Measurements from ENCODE around the gene PTER. TPM values are rescaled to one million over a fixed set of nuclear protein-coding genes. Genes with fewer than 3 reads are reported as not detected.

The PTER gene
- total RNA-seq, 1 donor from 2014 or later: 14.0 TPM

DNA sequence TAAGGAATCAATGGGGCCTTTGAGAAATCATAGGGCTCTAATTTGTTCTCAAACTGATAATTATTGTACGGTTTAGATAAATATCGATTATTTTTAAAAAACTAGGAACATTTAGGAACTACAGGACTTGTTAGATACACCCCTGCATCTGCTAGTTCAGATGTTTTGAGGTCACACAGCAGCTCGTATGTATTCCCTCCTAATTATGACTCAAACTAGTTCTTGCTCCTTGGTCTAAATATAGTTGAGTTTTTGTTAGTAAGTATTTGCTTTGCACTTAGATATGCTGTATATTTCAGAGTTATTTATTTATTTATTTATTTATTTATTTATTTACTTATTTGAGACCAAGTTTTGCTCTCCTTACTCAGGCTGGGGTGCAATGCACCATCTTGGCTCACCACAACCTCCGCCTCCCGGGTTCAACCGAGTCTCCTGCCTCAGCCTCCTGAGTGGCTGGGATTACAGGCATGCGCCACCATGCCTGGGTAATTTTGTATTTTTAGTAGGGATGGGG, 22.7 kb downstream of the PTER start:
- intact Hi-C loops (cut with DNase I): no loop called here
- ATAC-seq: no peak
- no peak for DNase-seq (ENCODE audit: low spot score)

DNA sequence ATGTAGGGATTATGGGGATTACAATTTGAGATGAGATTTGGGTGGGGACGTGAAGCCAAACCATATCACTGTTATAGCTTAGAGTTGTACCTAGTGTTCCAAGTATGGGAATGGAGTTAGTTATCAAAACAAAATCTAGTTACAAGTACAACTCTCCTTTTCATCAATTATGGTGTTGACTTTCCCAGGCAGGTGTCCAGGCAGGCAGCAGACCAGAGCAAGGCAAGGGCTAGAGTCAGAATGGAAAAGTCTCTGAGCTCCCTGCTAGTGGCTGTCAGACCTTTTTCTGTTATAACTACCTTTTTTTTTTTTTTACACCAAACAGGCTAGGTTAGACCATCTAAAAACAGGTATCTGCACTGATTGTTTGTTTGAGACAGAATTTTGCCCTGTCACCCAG, 29.2 kb downstream of the PTER start:
- no peak for ATAC-seq
- intact Hi-C loops (cut with DNase I): no loop called here

DNA sequence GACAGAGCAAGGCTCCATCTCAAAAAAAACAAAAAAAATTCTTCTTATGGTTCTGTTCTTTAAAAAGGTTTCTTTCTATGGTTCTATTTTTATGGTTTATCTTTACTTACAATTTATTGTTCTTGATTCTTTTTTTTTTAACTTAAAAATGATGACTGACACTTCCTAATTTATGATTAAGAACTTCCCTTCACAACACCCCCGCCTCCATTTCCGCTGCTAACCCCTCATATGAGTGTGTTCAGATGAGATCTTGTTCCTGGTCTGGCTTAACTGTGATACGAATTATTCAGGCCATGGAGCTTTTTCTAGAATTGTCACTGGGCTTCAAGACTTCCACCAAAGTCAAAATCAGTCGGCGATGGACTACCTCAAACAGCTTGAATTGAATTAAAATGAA, 33.9 kb downstream of the PTER start:
- intact Hi-C loops (cut with DNase I): no loop called here
- no peak for ATAC-seq

More for the DNA sequence above, 29.2 kb downstream of the PTER start:
- DNase-seq (ENCODE audit: low spot score): no peak

DNA sequence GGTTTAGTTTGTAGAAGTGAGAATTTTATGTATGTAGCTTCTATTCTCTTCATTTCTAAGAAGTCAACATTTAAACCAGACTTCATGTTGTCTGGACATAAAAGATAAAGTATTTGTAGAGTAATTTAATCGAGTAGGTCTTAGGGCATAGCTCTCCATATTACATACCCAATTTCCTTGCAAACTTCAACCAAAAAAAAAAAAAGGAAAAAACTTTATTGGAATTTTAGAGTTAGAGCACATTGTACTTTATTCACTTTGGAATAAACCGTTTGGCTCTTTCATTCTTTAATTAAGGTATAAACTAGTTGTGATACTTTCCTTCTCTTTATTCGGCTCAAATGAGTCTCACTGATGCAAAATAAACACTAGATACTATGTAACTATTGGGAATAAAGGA, 36.0 kb downstream of the PTER start:
- intact Hi-C loops (cut with DNase I): no loop called here
- ATAC-seq (no peak), DNase-seq (ENCODE audit: low spot score) (no peak)

More for the DNA sequence above, 33.9 kb downstream of the PTER start:
- DNase-seq (ENCODE audit: low spot score): no peak

DNA sequence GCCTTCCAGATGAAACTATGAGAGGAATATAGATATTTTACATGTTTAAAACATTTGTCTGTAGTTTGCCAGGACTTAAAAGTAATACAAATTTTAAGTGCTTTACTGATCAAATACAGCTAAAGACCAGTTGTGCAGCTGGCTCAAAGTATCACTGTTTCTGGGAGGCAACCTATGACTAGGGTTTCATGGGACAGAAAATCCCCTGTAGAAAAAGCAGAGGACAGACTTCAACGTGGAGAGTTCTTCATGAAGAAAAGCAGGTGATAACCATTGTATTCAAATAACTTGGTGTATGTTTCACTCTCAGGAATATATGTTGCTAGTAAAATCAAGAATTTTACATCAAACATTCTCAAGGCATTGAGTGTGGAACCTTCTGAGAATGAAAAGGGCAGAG, 40.9 kb downstream of the PTER start:
- intact Hi-C loops (cut with DNase I): no loop called here
- no peak for DNase-seq (ENCODE audit: low spot score)
- ATAC-seq: no peak

DNA sequence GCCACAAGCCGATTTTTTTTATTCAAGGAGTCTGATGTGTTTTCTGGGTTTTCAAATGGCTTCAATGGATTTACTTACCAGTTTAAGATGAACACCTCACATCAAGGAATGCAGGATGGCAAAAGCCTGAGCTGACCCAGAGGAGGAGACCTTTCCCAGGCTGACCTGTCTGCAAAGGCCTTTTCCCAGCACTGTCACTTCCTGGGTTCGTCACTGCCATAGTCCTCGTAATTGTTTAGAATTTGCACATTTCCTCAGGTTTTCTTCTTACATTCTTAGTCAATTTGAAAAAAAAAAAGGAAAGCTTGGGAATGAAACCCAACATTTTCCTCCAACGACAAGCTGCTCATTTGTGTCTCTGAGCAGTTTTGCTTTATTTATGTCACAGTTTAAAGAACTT, 42.0 kb downstream of the PTER start:
- DNase-seq (ENCODE audit: low spot score) (no peak), ATAC-seq (no peak)
- intact Hi-C loops (cut with DNase I): no loop called here

DNA sequence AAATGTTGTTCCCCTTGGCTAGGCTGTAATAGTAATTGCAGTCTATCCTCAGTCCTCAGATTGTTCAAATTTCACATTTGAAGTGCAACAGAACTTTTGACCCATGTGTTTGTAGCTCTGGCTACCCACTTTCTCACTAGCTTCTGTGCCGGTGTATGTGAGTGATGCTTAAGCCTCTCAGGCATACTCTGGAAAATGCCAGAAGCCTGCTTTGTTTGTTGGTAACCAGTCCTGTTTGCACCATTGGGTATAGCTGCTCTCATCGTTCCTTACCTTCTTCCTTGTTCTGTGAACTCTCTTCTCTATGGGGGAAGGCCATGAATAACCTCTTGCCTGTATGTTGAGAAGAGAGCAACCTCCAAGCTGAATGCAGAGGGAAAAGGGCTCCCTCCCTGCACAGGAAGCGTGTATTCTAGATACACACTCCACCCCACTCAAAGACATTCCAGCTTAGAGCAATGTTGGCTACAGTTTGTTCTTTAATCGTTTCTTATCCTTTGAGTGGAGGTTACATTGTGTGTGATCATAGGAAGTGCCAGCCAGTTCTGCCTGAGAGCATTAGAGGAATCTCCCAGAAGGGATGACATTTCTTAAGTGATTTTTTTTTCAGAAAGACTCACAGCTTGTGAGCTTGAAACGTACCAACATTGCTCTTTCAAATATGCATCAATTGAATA, 44.4 kb downstream of the PTER start:
- DNase-seq (ENCODE audit: low spot score): no peak
- ATAC-seq: no peak
- intact Hi-C loops (cut with DNase I): no loop called here

DNA sequence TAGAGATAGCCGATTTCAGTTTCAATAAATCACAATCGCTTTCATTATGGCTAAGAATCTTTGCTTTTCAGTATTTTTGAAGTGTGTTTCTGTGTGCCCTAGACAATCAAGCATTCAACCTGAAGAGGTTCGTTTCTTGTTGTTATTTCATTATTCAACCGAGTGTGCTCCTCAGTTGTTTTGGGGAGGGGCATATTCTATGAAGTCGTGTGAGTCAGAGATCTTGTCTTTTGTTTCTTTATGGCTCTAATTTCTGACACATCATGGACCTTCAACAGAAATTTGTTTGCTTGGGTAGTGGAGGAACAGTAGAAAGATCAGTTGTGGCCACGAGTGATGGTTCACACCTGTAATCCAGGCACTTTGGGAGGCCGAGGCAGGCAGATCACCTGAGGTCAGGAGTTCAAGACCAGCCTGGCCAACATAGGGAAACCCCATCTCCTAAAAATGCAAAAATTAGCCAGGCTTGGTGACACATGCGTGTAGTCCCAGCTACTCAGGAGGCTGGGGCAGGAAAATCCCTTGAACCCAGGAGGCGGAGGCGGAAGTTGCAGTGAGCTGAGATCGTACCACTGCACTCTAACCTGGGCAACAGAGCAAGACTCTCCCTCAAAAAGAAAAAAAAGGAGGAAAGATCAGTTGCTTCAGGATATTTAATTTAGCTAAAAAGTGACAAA, 46.6 kb downstream of the PTER start:
- intact Hi-C loops (cut with DNase I): no loop called here

DNA sequence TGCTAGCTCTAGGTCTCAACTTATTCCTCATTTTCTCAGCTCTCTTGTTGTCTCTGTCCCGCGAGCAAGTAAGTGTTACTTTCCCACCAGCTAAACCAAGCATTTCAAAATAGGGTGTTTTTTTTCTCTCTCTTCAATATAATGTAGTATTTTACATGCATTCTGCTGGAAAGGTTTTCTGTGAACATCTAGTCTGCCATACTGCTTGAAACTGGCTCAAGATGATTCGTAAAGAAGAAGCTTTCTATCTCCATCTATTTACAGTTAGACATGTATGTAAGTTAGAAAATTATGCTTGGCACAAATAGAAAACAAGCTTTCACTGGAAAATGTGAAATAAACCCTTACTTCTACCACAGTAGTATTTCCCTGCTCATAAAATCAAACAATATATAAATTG, 53.7 kb downstream of the PTER start:
- DNase-seq (ENCODE audit: low spot score) (no peak), ATAC-seq (no peak)
- intact Hi-C loops (cut with DNase I): no loop called here

More for the DNA sequence above, 46.6 kb downstream of the PTER start:
- DNase-seq (ENCODE audit: low spot score): no peak
- no peak for ATAC-seq

DNA sequence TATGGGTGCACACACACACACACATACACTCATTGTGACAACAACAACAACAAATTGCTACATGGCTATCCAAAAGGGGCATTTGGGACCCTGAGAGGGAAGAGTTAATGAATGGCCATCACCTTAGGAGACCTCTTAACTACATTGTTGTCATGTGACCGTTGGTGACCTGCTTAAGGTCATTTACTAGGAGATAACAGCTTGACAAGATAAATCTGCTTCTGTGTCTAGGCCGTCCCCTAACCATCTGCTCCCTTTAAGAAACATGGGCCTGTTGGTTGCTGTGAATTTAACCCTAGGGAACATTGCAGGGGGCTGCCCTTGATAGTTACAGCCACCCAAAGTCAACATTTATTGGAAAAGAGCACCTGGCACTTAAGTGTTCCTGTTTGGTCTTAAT, 55.1 kb downstream of the PTER start:
- ATAC-seq: no peak
- intact Hi-C loops (cut with DNase I): no loop called here
- DNase-seq (ENCODE audit: low spot score): no peak

DNA sequence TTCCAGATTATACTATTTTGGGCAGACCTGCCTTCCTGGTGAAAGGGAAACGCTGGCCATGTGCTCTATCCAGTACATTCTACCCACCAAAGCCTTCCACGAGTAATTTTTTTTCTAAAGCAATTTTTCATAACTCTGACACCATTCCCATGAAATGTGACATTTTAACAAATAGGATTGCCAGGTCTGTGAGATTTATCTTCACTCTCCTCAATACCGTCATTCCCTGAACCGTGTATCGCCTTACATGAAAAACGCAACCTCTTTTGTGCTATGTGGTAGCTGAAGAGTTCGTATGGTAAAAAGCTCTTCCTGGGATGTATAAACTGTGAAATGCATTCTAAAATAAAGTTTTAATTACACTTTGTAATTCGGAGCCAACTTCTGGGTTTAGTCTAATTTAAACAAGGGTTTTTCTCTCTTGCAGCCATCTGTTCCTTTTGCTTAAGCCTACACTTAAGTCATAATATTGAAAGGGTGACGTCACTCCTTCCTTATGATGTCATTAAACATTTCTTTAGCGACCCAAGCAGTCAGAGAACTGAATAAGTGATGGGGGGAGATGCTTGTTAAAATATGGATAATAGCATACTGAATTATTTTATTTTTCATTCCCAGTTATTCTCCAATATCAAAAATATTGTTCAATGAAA, 57.2 kb downstream of the PTER start:
- DNase-seq (ENCODE audit: low spot score) (no peak), ATAC-seq (no peak)
- intact Hi-C loops (cut with DNase I): no loop called here

DNA sequence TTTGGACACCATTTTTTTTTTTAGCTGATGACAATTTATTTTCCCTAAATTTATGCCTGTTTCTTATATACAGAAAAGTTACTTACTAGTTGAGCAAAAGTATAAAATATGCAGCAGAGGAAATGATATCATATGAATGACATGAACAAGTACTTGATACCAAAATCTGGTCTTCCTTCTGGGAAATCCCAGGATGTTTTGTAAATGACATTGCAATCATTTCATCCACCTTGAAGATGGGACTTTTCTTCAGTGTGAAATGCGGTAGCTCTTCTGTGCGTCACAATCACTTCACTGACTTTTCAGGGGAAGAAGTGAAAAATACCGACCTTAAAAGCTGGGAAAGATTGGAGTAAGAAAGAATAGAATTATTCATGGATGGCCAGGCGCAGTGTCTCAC, 61.1 kb downstream of the PTER start:
- no peak for DNase-seq (ENCODE audit: low spot score)
- intact Hi-C loops (cut with DNase I): no loop called here
- no peak for ATAC-seq

DNA sequence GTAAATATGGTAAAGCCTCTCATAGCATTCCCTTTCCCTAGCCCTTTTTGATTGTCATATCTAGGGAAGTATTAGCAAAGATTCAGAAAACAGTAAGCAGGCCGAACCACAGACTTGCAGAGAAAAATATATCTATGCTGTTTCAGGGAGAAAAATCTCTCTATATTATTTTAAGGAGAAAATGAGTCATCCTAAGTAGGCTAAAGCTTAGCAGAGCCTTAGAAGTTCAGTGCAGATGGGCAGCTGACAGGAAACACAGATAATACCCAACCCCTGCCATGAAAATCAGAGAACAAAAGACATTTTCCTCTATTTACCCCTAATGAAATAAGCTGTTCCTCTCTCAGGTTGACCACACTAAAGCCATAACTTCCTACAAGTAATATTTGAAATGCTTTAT, 68.4 kb downstream of the PTER start:
- DNase-seq (ENCODE audit: low spot score): no peak
- ATAC-seq: no peak
- intact Hi-C loops (cut with DNase I): no loop called here

DNA sequence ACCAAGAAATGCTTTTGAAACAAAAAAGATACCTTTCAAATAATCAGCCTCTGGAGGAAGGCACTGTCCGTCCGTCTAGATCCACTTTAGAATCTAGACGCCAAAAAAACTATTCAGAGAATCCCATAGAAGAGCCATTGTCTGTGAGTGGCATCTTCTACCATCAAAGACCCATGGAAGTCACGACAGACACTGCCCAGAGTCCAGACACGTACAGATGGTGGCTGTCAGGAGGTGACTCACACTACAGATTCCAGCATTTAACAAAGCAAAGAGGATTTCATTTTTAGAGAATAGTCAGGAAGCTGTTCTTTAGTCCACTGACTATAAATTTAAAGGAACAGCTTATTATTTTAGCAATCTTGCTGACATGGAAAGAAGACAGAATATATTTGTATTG, 73.2 kb downstream of the PTER start:
- intact Hi-C loops (cut with DNase I): no loop called here
- DNase-seq (ENCODE audit: low spot score): no peak
- no peak for ATAC-seq

DNA sequence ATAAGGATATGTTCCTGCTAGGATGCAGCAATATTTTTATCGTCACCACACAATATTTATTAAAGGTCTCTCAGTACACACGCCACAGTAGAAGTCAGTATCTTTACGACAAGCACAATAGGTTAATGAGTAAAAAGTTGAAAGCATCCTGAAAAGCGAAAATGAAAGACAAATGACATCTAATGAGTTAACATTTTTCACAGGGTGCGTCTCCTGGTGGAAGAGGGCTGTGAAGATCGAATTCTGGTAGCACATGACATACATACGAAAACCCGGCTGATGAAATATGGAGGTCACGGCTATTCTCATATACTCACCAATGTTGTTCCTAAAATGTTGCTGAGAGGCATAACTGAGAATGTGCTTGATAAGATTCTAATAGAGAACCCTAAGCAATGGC, 74.0 kb downstream of the PTER start:
- DNase-seq (ENCODE audit: low spot score): no peak
- intact Hi-C loops (cut with DNase I): no loop called here
- ATAC-seq: no peak

DNA sequence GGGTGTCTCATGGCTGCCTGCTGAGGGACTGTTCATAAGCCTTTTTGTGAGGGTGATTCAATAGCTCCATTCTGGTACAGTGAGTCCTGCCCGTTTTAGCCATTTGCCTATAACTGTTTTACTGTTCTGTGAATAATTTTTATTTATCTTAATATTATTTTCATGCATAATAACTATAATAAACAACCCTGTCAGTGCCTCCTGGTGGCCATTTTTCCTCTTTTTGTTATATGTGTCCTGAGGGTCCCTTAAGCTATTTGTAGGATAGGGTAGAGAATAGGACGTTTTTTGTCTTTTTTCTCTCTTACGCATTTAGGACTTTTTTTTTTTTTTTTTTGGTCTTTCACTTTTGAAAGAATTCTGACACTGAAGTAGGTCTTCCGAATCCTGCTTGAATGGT, 82.0 kb downstream of the PTER start:
- intact Hi-C loops (cut with DNase I): no loop called here
- ATAC-seq (no peak), DNase-seq (ENCODE audit: low spot score) (no peak)

DNA sequence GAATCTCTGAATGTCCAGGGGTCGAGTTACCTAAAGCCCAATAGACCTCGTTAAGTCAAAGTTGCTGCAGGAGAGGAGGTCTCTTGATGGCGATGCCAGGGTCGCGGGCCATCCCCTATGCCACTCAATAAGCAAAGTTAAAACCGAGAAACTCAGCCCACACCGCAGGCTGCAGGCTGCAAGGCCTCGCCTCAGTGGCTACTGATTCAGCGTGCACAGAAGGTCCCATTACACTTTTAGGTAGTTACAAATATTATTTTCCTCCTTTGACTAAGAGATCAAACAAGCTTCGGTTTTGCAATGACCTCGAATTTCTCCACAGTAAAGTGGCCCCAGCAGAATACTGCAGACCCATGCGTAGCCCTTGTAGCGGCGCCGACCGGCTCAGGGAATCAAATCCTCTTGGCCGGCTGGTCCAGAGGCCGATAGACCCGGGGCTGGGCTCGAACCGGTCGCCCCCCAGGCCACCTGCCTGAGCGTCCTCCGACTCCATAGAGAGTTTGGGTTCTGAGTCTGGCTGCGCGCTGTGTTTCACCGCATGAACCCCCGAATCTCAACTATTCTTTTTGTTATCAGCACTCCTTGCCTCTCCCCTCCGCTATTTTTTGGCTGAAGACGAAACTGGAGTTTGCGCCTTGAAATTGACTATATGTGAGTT, 82.6 kb downstream of the PTER start:
- DNase-seq (ENCODE audit: low spot score): no peak
- no peak for ATAC-seq
- intact Hi-C loops (cut with DNase I): no loop called here

DNA sequence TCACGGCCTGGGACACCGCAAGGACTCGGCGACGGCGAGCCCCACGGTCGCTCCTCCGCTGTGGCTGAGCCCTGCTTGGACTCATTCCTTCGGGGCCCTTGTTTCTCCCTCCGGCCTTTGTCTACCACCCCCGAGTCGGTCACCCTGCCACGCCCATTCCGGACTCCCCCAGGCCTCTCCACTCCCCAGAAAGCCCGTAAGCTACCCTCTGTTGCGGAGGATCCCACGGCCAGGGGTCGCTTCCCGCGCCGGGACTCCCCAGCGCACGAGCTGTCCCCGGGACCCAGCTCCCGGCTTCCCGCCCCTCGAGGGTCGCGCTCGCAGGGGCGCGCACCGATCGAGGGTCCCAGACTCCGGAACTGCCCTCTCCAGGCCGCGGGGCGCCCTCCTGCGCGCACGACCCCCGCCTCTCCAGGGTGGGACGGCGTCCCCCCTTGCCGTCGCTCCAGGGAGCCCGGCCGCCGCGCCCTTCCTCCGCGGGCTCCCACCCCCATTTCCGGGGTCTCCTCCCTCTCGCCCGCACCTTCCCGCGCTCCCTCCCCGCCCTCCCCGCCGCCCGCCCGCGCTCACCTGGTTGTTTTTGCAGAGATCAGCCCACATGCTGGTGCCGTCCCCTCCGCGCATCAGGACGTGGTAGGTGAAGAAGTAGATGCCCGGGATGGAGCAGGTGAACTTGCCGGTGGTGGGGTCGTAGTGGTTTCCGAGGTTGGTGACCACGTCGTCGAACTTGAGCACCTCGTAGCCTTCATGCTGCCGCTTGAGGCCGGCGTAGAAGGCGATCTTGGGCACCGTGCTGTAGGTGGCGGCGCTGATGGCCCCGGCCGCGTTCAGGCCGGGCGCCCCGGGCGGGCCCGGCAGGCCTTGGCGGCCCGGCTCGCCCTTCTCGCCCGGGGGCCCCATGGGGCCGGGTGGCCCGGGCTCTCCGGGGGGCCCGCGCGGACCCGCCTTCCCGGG, 83.4 kb downstream of the PTER start:
- intact Hi-C loops (cut with DNase I): no loop called here
- ATAC-seq: no peak
- no peak for DNase-seq (ENCODE audit: low spot score)

DNA sequence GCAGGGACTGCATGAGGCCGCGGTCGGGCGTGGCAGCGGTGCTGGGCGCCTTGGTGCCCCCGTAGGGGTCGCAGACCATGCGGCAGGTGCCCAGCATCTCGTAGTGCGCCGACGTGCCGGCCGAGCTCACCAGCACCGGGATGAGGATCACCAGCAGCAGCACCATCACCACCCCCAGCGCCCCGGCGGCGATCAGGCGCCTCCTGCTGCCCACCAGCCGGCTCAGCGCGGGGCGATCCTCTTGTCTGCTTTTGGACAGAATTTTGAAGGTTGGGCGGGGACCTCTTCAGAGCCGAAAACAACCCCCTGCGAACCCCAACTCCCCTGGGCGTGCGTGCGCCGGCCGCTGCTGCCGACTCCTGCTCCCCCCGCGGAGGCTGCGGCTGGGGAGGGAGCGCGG, 84.1 kb downstream of the PTER start:
- intact Hi-C loops (cut with DNase I): no loop called here
- DNase-seq (ENCODE audit: low spot score) (no peak), ATAC-seq (no peak)

All from sciatic nerve (tissue), 2 donors.